ENCODE data around the gene NCOA3. TPM values are rescaled to one million over a fixed set of nuclear protein-coding genes. Genes with fewer than 3 reads are reported as not detected.
"Not testable (repeated sequence)": the region's sequence is repeated elsewhere in the genome, so short reads cannot be mapped to it uniquely, and the experiment has no call there.

The NCOA3 gene
- total RNA-seq, 1 experiment from 2014 or later: 16.8 TPM

GRCh38 chr20:47546184-47547033 is 44.7 kb downstream of the NCOA3 start:
- in situ Hi-C loops (cut with HindIII; ENCODE audit: low pct_unique_long_range_greater_than_20kb, low sequenced_read_pairs): no loop called here
- no peak for DNase-seq (ENCODE audit: low read depth, low spot score)

- in situ Hi-C loops (cut with HindIII; ENCODE audit: low pct_unique_long_range_greater_than_20kb, low sequenced_read_pairs): no loop called here
- DNase-seq (ENCODE audit: low read depth, low spot score): no peak
Measured at GRCh38 chr20:47547034-47547387, 45.3 kb downstream of the NCOA3 start.

GRCh38 chr20:47549671-47550070 is 48.0 kb downstream of the NCOA3 start:
- in situ Hi-C loops (cut with HindIII; ENCODE audit: low pct_unique_long_range_greater_than_20kb, low sequenced_read_pairs): no loop called here
- DNase-seq (ENCODE audit: low read depth, low spot score): no peak

GRCh38 chr20:47551222-47551621 is 49.5 kb downstream of the NCOA3 start:
- in situ Hi-C loops (cut with HindIII; ENCODE audit: low pct_unique_long_range_greater_than_20kb, low sequenced_read_pairs): no loop called here
- DNase-seq (ENCODE audit: low read depth, low spot score): no peak

- no peak for DNase-seq (ENCODE audit: low read depth, low spot score)
- in situ Hi-C loops (cut with HindIII; ENCODE audit: low pct_unique_long_range_greater_than_20kb, low sequenced_read_pairs): no loop called here
Measured at GRCh38 chr20:47551841-47552240, 50.2 kb downstream of the NCOA3 start.

GRCh38 chr20:47552996-47553395 is 51.3 kb downstream of the NCOA3 start:
- no peak for DNase-seq (ENCODE audit: low read depth, low spot score)
- in situ Hi-C loops (cut with HindIII; ENCODE audit: low pct_unique_long_range_greater_than_20kb, low sequenced_read_pairs): no loop called here

GRCh38 chr20:47553594-47554235 is 52.0 kb downstream of the NCOA3 start:
- DNase-seq (ENCODE audit: low read depth, low spot score); in situ Hi-C loops (cut with HindIII; ENCODE audit: low pct_unique_long_range_greater_than_20kb, low sequenced_read_pairs): not testable (repeated sequence)

GRCh38 chr20:47554283-47554682 is 52.6 kb downstream of the NCOA3 start:
- DNase-seq (ENCODE audit: low read depth, low spot score); in situ Hi-C loops (cut with HindIII; ENCODE audit: low pct_unique_long_range_greater_than_20kb, low sequenced_read_pairs): not testable (repeated sequence)

GRCh38 chr20:47557218-47557617 is 55.5 kb downstream of the NCOA3 start:
- in situ Hi-C loops (cut with HindIII; ENCODE audit: low pct_unique_long_range_greater_than_20kb, low sequenced_read_pairs): no loop called here

GRCh38 chr20:47557791-47558190 is 56.1 kb downstream of the NCOA3 start:
- DNase-seq (ENCODE audit: low read depth, low spot score): no peak
- in situ Hi-C loops (cut with HindIII; ENCODE audit: low pct_unique_long_range_greater_than_20kb, low sequenced_read_pairs): no loop called here

More at GRCh38 chr20:47557218-47557617, 55.5 kb downstream of the NCOA3 start:
- DNase-seq (ENCODE audit: low read depth, low spot score): no peak

GRCh38 chr20:47558295-47559066 is 56.8 kb downstream of the NCOA3 start:
- no peak for DNase-seq (ENCODE audit: low read depth, low spot score)
- in situ Hi-C loops (cut with HindIII; ENCODE audit: low pct_unique_long_range_greater_than_20kb, low sequenced_read_pairs): no loop called here

- in situ Hi-C loops (cut with HindIII; ENCODE audit: low pct_unique_long_range_greater_than_20kb, low sequenced_read_pairs): no loop called here
- DNase-seq (ENCODE audit: low read depth, low spot score): peak; percentile 24
Measured at GRCh38 chr20:47559141-47559540, 57.5 kb downstream of the NCOA3 start.

GRCh38 chr20:47561180-47561579 is 59.5 kb downstream of the NCOA3 start:
- in situ Hi-C loops (cut with HindIII; ENCODE audit: low pct_unique_long_range_greater_than_20kb, low sequenced_read_pairs): no loop called here
- no peak for DNase-seq (ENCODE audit: low read depth, low spot score)

GRCh38 chr20:47561603-47562583 is 60.2 kb downstream of the NCOA3 start:
- in situ Hi-C loops (cut with HindIII; ENCODE audit: low pct_unique_long_range_greater_than_20kb, low sequenced_read_pairs): no loop called here
- no peak for DNase-seq (ENCODE audit: low read depth, low spot score)

- no peak for DNase-seq (ENCODE audit: low read depth, low spot score)
- in situ Hi-C loops (cut with HindIII; ENCODE audit: low pct_unique_long_range_greater_than_20kb, low sequenced_read_pairs): no loop called here
Measured at GRCh38 chr20:47566269-47566668, 64.6 kb downstream of the NCOA3 start.

- in situ Hi-C loops (cut with HindIII; ENCODE audit: low pct_unique_long_range_greater_than_20kb, low sequenced_read_pairs): no loop called here
- no peak for DNase-seq (ENCODE audit: low read depth, low spot score)
Measured at GRCh38 chr20:47568019-47568418, 66.3 kb downstream of the NCOA3 start.

- DNase-seq (ENCODE audit: low read depth, low spot score): no peak
- in situ Hi-C loops (cut with HindIII; ENCODE audit: low pct_unique_long_range_greater_than_20kb, low sequenced_read_pairs): no loop called here
Measured at GRCh38 chr20:47568837-47569410, 67.2 kb downstream of the NCOA3 start.
